ENCODE results near the gene KIAA1217. TPM values are rescaled to one million over a fixed set of nuclear protein-coding genes. Genes with fewer than 3 reads are reported as not detected.

KIAA1217 gene
- total RNA-seq, 1 experiment from 2014 or later = 7.8 TPM

DNA sequence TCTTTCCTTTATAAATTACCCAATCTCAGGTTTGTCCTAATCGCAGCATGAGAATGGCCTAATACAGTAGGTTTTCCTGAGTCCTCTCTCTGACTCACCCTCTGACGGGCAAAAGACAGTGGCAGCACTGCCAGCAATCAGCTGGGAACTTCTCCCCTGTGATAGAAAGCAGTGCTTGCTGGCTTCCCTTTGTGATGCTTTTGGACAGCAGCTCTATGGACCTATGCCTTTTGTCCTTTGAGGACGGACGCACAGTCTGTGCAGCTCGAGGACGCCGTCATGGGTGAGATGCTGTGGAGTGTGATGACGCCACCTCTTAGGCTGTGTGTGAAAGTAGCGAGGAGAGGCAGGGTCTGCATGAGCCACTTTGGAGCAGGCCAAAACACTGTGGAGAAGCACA is 68.8 kb downstream of the KIAA1217 start:
- intact Hi-C loops (cut with micrococcal nuclease) = no loop called here
- no peaks in the 10 kb centered on the region for H4K20me1 ChIP-seq (ENCODE audit: insufficient read depth)
- DNase-seq (ENCODE audit: low read depth, low spot score) = no peak
- no peaks in the 10 kb centered on the region for H3K4me1 ChIP-seq (ENCODE audit: control insufficient read depth in 1 of 2, insufficient read depth in 2 of 2, low read length in 2 of 2)
- no TSS peak for BruUV-seq (replicated peaks)
- H3K27me3 ChIP-seq (ENCODE audit: insufficient read depth, low read length) = 0 out of 2 replicates have a peak, but pooled peaks cover under 1% of the 10 kb centered on the region
- ChIA-PET CTCF (no interaction called here), RAD21 (ENCODE audit: low non-redundant PET in 1 of 2, low total read pairs in 2 of 2, uncharacterized antibody in 2 of 2, unreplicated experiment in 2 of 2) (no interaction called here), POLR2A (no interaction called here)
- H3K36me3 ChIP-seq (ENCODE audit: control insufficient read depth in 1 of 2, insufficient read depth in 2 of 2, low read length in 2 of 2) = no peaks in the 10 kb centered on the region
- no peak overlapping the region for H2AFZ ChIP-seq (ENCODE audit: low read depth, low read length, poor library complexity, severe bottlenecking)
- no peaks in the 10 kb centered on the region for H3K79me2 ChIP-seq (ENCODE audit: insufficient read depth, low read length)
- no peak overlapping the region for H3K4me2 ChIP-seq (ENCODE audit: low read length)
- H3K9me2 ChIP-seq (ENCODE audit: insufficient read depth) = no peaks in the 10 kb centered on the region
- H3K27ac ChIP-seq (ENCODE audit: low read depth, low read length) = no peak overlapping the region
- no peak overlapping the region for H3K4me3 ChIP-seq (replicated peaks in 1 of 2; ENCODE audit: low read depth in 1 of 2, low read length in 2 of 2)
- TF ChIP-seq POLR2AphosphoS5 (IDR thresholded peaks at IDR 0.05; ENCODE audit: low read depth, low read length) (no peak), ELF1 (IDR thresholded peaks at IDR 0.05; ENCODE audit: borderline replicate concordance, low read depth) (no peak), ZNF274 (IDR thresholded peaks at IDR 0.05; ENCODE audit: low read depth, low read length) (no peak), TCF7L2 (IDR thresholded peaks at IDR 0.05; ENCODE audit: borderline replicate concordance, extremely low read depth, insufficient read depth, insufficient read length) (no peak), CBX3 (IDR thresholded peaks at IDR 0.05; ENCODE audit: low read depth) (no peak), POLR2A (IDR thresholded peaks at IDR 0.05; ENCODE audit: borderline replicate concordance, extremely low read depth, insufficient read depth, insufficient read length) (no peak), SRF (IDR thresholded peaks at IDR 0.05; ENCODE audit: low read depth) (no peak), SP1 (IDR thresholded peaks at IDR 0.05; ENCODE audit: low read depth) (no peak), RAD21 (IDR thresholded peaks at IDR 0.05; ENCODE audit: low read depth) (no peak), FOSL1 (IDR thresholded peaks at IDR 0.05; ENCODE audit: low read depth) (no peak), EGR1 (IDR thresholded peaks at IDR 0.05; ENCODE audit: low read depth) (no peak), SIN3A (IDR thresholded peaks at IDR 0.05; ENCODE audit: low read depth) (no peak), EZH2 (IDR thresholded peaks at IDR 0.05) (no peak), ZFX (IDR thresholded peaks at IDR 0.05) (no peak), JUND (IDR thresholded peaks at IDR 0.05) (no peak)
- TF ChIP-seq, protein P1, sequence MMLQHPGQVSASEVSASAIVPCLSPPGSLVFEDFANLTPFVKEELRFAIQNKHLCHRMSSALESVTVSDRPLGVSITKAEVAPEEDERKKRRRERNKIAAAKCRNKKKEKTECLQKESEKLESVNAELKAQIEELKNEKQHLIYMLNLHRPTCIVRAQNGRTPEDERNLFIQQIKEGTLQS (IDR thresholded peaks at IDR 0.05) = no peak
- TF ChIP-seq, protein P2, sequence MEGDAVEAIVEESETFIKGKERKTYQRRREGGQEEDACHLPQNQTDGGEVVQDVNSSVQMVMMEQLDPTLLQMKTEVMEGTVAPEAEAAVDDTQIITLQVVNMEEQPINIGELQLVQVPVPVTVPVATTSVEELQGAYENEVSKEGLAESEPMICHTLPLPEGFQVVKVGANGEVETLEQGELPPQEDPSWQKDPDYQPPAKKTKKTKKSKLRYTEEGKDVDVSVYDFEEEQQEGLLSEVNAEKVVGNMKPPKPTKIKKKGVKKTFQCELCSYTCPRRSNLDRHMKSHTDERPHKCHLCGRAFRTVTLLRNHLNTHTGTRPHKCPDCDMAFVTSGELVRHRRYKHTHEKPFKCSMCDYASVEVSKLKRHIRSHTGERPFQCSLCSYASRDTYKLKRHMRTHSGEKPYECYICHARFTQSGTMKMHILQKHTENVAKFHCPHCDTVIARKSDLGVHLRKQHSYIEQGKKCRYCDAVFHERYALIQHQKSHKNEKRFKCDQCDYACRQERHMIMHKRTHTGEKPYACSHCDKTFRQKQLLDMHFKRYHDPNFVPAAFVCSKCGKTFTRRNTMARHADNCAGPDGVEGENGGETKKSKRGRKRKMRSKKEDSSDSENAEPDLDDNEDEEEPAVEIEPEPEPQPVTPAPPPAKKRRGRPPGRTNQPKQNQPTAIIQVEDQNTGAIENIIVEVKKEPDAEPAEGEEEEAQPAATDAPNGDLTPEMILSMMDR (IDR thresholded peaks at IDR 0.05 in 2 of 3, conservative IDR thresholded peaks at IDR 0.05 in 1 of 3; ENCODE audit: borderline replicate concordance in 1 of 3, insufficient read depth in 1 of 3, low read depth in 2 of 3, low read length in 2 of 3) = no peak
- TF ChIP-seq, protein P3, sequence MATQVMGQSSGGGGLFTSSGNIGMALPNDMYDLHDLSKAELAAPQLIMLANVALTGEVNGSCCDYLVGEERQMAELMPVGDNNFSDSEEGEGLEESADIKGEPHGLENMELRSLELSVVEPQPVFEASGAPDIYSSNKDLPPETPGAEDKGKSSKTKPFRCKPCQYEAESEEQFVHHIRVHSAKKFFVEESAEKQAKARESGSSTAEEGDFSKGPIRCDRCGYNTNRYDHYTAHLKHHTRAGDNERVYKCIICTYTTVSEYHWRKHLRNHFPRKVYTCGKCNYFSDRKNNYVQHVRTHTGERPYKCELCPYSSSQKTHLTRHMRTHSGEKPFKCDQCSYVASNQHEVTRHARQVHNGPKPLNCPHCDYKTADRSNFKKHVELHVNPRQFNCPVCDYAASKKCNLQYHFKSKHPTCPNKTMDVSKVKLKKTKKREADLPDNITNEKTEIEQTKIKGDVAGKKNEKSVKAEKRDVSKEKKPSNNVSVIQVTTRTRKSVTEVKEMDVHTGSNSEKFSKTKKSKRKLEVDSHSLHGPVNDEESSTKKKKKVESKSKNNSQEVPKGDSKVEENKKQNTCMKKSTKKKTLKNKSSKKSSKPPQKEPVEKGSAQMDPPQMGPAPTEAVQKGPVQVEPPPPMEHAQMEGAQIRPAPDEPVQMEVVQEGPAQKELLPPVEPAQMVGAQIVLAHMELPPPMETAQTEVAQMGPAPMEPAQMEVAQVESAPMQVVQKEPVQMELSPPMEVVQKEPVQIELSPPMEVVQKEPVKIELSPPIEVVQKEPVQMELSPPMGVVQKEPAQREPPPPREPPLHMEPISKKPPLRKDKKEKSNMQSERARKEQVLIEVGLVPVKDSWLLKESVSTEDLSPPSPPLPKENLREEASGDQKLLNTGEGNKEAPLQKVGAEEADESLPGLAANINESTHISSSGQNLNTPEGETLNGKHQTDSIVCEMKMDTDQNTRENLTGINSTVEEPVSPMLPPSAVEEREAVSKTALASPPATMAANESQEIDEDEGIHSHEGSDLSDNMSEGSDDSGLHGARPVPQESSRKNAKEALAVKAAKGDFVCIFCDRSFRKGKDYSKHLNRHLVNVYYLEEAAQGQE (IDR thresholded peaks at IDR 0.05; ENCODE audit: low read depth) = no peak
- TF ChIP-seq, protein P4, sequence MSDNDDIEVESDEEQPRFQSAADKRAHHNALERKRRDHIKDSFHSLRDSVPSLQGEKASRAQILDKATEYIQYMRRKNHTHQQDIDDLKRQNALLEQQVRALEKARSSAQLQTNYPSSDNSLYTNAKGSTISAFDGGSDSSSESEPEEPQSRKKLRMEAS (IDR thresholded peaks at IDR 0.05) = no peak
- H3K9me3 ChIP-seq (ENCODE audit: control insufficient read depth in 1 of 2, insufficient read depth in 1 of 2, low read depth in 1 of 2, low read length in 2 of 2) = no peaks in the 10 kb centered on the region
- no peak overlapping the region for H3K9ac ChIP-seq (ENCODE audit: low read length)
- ATAC-seq = no peak
